Coronary artery (tissue), 2 donors: Measurements from ENCODE around the gene ABCC1.

Experiments
- DNase-seq: peaks from one replicate; pipeline ENCODE4 v3.0.0-alpha.2; 2017; ENCODE audit warnings: low spot score
- H3K27ac ChIP-seq, 2 donors: fragments of 200-600 bp; sonication (generic); one replicate each; pipeline ENCODE4 v1.5.1; 2016 to 2019
- H3K4me3 ChIP-seq: fragments of 200-600 bp; sonication (generic); 2 replicates; pipeline ENCODE4 v1.5.1; 2016; ENCODE audit warnings: mild to moderate bottlenecking, moderate library complexity
- CTCF ChIP-seq: fragments of 200-600 bp; sonication (generic); IDR thresholded peaks from one replicate; pipeline ENCODE4 v1.5.1; 2019; ENCODE audit warnings: antibody characterized with exemption

The ABCC1 gene

GRCh38 chr16:16106466-16106865, 157.1 kb downstream of the ABCC1 start:
- no peak overlapping the region for H3K27ac ChIP-seq
- H3K4me3 ChIP-seq = no peak overlapping the region
- DNase-seq = no peak
- TF ChIP-seq CTCF = no peak

- no peak overlapping the region for H3K4me3 ChIP-seq
These were observed 158.4 kb downstream of the ABCC1 start for GRCh38 chr16:16107839-16108238.

GRCh38 chr16:16108759-16109158, 159.3 kb downstream of the ABCC1 start:
- no peak overlapping the region for H3K4me3 ChIP-seq
- TF ChIP-seq CTCF = no peak
- DNase-seq = no peak
- H3K27ac ChIP-seq = no peak overlapping the region

More at GRCh38 chr16:16107839-16108238, 158.4 kb downstream of the ABCC1 start:
- H3K27ac ChIP-seq = no peak overlapping the region
- no peak for TF ChIP-seq CTCF
- DNase-seq = no peak

GRCh38 chr16:16109453-16110110, 160.2 kb downstream of the ABCC1 start:
- no peak for DNase-seq
- Histone ChIP-seq H3K4me3 (no peak overlapping the region), H3K27ac (no peak overlapping the region)
- TF ChIP-seq CTCF = no peak

- no peak overlapping the region for H3K4me3 ChIP-seq
- TF ChIP-seq CTCF = no peak
- DNase-seq = no peak
- H3K27ac ChIP-seq = no peak overlapping the region
These were observed 160.7 kb downstream of the ABCC1 start for GRCh38 chr16:16110111-16110490.

GRCh38 chr16:16111639-16112038, 162.2 kb downstream of the ABCC1 start:
- H3K4me3 ChIP-seq = no peak overlapping the region
- no peak for TF ChIP-seq CTCF
- no peak for DNase-seq
- H3K27ac ChIP-seq = no peak overlapping the region

- Histone ChIP-seq H3K27ac (no peak overlapping the region), H3K4me3 (no peak overlapping the region)
- DNase-seq = no peak
- TF ChIP-seq CTCF = no peak
These were observed 163.1 kb downstream of the ABCC1 start for GRCh38 chr16:16112450-16113053.
